ENCODE data around the gene RNF2. TPM values are rescaled to one million over a fixed set of nuclear protein-coding genes. Genes with fewer than 3 reads are reported as not detected.

The RNF2 gene
- total RNA-seq, 4 donors from 2014 or later: 9.1 to 14.0 (median 12.9) TPM

- intact Hi-C loops (cut with DNase I): no loop called here
- H3K4me1 ChIP-seq: no peaks in the 10 kb centered on the region
- no peak overlapping the region for H3K27ac ChIP-seq (replicated peaks in 1 of 4)
- no peaks in the 10 kb centered on the region for H3K36me3 ChIP-seq
- peaks cover 0 to 22% (median 10%) of the 10 kb centered on the region in 4 donors for H3K9me3 ChIP-seq
- TF ChIP-seq POLR2A (IDR thresholded peaks at IDR 0.05; ENCODE audit: low read depth): no peak
- TF ChIP-seq EP300 (IDR thresholded peaks at IDR 0.05): no peak
- no peak for DNase-seq (ENCODE audit: extremely low spot score)
- H3K4me3 ChIP-seq: no peak overlapping the region
- no peaks in the 10 kb centered on the region for H3K27me3 ChIP-seq
Observed at GRCh38 chr1:185111873-185112272, 66.5 kb downstream of the RNF2 start.

- 78% methylated on average over 2 of the region's 2 CpGs for WGBS
- intact Hi-C loops (cut with DNase I): no loop called here
- TF ChIP-seq POLR2AphosphoS5 (IDR thresholded peaks at IDR 0.05): no peak
- no peak for TF ChIP-seq CTCF (IDR thresholded peaks at IDR 0.05)
- no peak for TF ChIP-seq POLR2A (IDR thresholded peaks at IDR 0.05; ENCODE audit: low read depth)
- no peak for TF ChIP-seq EP300 (IDR thresholded peaks at IDR 0.05)
- DNase-seq (ENCODE audit: extremely low spot score): no peak
- H3K4me1 ChIP-seq: no peaks in the 10 kb centered on the region
- H3K4me3 ChIP-seq: no peak overlapping the region
- peaks cover 0 to 22% (median 10%) of the 10 kb centered on the region in 4 donors for H3K9me3 ChIP-seq
- H3K27me3 ChIP-seq: no peaks in the 10 kb centered on the region
- H3K27ac ChIP-seq (replicated peaks in 1 of 4): no peak overlapping the region
- no peaks in the 10 kb centered on the region for H3K36me3 ChIP-seq
Observed at GRCh38 chr1:185112356-185112755, 67.0 kb downstream of the RNF2 start.

- no peak overlapping the region for H3K4me3 ChIP-seq
- no peaks in the 10 kb centered on the region for H3K9me3 ChIP-seq
- H3K36me3 ChIP-seq: peaks cover 32 to 99% (median 75%) of the 10 kb centered on the region in 4 donors
- no peak for TF ChIP-seq POLR2AphosphoS5 (IDR thresholded peaks at IDR 0.05)
- no peak for TF ChIP-seq CTCF (IDR thresholded peaks at IDR 0.05)
- no peak for TF ChIP-seq POLR2A (IDR thresholded peaks at IDR 0.05; ENCODE audit: low read depth)
- no peak for TF ChIP-seq EP300 (IDR thresholded peaks at IDR 0.05)
- H3K27me3 ChIP-seq: no peaks in the 10 kb centered on the region
- intact Hi-C loops (cut with DNase I): no loop called here
- no peaks in the 10 kb centered on the region for H3K4me1 ChIP-seq
- no peak overlapping the region for H3K27ac ChIP-seq (replicated peaks in 1 of 4)
- WGBS: 93% methylated on average over 2 of the region's 2 CpGs
- no peak for DNase-seq (ENCODE audit: extremely low spot score)
Observed at GRCh38 chr1:185129708-185130107, 84.3 kb downstream of the RNF2 start.

- DNase-seq (ENCODE audit: extremely low spot score): no peak
- WGBS: 96% methylated on average over 1 of the region's 1 CpG
- Histone ChIP-seq H3K4me1 (no peaks in the 10 kb centered on the region), H3K4me3 (no peak overlapping the region), H3K9me3 (no peaks in the 10 kb centered on the region), H3K27ac (replicated peaks in 1 of 4) (no peak overlapping the region), H3K27me3 (no peaks in the 10 kb centered on the region), H3K36me3 (peaks cover 28 to 99% (median 73%) of the 10 kb centered on the region in 4 donors)
- intact Hi-C loops (cut with DNase I): no loop called here
- TF ChIP-seq POLR2A (IDR thresholded peaks at IDR 0.05; ENCODE audit: low read depth) (no peak), POLR2AphosphoS5 (IDR thresholded peaks at IDR 0.05) (no peak), CTCF (IDR thresholded peaks at IDR 0.05) (no peak), EP300 (IDR thresholded peaks at IDR 0.05) (no peak)
Observed at GRCh38 chr1:185132534-185132933, 87.2 kb downstream of the RNF2 start.

- no peaks in the 10 kb centered on the region for H3K4me1 ChIP-seq
- intact Hi-C loops (cut with DNase I): no loop called here
- H3K27ac ChIP-seq (replicated peaks in 1 of 4): no peak overlapping the region
- TF ChIP-seq EP300 (IDR thresholded peaks at IDR 0.05) (no peak), CTCF (IDR thresholded peaks at IDR 0.05) (no peak), POLR2AphosphoS5 (IDR thresholded peaks at IDR 0.05) (no peak), POLR2A (IDR thresholded peaks at IDR 0.05; ENCODE audit: low read depth) (no peak)
- DNase-seq (ENCODE audit: extremely low spot score): no peak
- no peaks in the 10 kb centered on the region for H3K9me3 ChIP-seq
- no peaks in the 10 kb centered on the region for H3K27me3 ChIP-seq
- H3K36me3 ChIP-seq: peaks cover 24 to 89% (median 55%) of the 10 kb centered on the region in 4 donors
- WGBS: 94% methylated on average over 1 of the region's 1 CpG
- H3K4me3 ChIP-seq: no peak overlapping the region
Observed at GRCh38 chr1:185137896-185138545, 92.7 kb downstream of the RNF2 start.

All from esophagus muscularis mucosa (tissue), 4 donors.